Muscle of back (tissue), 11 donors: ENCODE results near the gene LEO1. TPM values are rescaled to one million over a fixed set of nuclear protein-coding genes. Genes with fewer than 3 reads are reported as not detected.
A peak's percentile ranks its signal among the peaks of the same experiment; 100 is the strongest.

Source experiments
- DNase-seq, 3 donors: peaks; one replicate each; pipeline versions ENCODE4 v3.0.0 to v3.0.0-alpha.2; 2013
- polyA plus RNA-seq, 10 donors: library from polyadenylated mRNA; unstranded; fragments of 120-200 nt; gene quantifications; one replicate each; pipeline ENCODE4 v1.2.1, GENCODE V29; 2013; ENCODE audit not compliant: insufficient read length in 10 of 10

Gene LEO1
- polyA plus RNA-seq, 10 donors: 20.1 to 29.2 (median 21.3) TPM

DNA sequence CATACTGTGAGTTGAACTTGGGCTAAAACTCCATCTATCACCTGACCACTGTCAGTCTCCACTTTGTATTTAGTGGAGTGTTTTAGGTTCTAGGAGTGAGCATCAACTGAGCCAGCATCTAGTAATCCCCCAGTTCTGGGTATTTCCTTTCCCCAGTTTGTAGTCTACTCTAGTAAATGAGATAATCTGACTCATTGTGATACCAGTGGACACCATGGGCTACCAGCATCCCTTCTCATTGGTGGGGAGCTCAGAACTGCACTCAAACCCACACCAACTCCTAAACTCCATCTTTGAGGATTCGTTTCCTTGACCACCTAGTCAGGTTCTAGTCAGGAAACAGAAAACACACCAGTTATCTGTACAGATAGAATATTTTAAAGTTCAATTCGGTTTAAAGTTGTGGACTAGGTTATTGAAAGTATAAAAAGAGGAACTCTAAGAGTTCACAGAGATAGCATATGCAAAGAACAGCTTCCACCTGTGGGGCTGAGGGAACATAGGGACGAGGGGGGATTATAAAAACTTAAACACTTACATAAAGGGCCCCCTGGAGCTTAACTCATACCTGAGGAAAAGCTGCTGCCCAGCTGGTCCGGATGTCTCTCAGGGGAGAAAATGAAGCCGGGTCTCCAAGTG lies 36.0 kb downstream of the LEO1 start:
- DNase-seq: no peak

DNA sequence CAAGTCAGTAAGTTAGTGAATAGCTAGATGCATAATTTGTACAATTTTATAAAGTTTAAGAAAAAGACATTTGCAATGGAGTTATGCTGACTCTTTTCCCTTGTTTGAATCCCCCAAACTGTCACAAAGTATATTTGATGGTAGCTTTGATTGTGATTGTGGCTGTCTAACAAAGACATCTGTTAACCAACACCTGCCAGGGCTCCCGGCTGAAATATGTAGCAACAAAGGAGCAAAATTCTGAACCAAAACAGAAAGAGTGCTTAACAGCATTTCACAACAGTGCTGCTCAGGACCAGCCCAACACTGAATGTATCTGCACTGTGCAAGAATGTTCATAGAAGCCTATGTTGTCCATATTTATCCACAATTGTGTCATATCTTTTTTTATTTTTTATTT lies 39.4 kb downstream of the LEO1 start:
- no peak for DNase-seq

GRCh38 chr15:51931638-51932037 lies 39.9 kb downstream of the LEO1 start:
- no peak for DNase-seq

- DNase-seq: no peak
Measured at GRCh38 chr15:51931016-51931415, 40.6 kb downstream of the LEO1 start.

- DNase-seq: no peak
Measured at GRCh38 chr15:51926809-51927208, 44.8 kb downstream of the LEO1 start.

- DNase-seq: no peak
Measured at GRCh38 chr15:51924156-51925068, 47.2 kb downstream of the LEO1 start.

DNA sequence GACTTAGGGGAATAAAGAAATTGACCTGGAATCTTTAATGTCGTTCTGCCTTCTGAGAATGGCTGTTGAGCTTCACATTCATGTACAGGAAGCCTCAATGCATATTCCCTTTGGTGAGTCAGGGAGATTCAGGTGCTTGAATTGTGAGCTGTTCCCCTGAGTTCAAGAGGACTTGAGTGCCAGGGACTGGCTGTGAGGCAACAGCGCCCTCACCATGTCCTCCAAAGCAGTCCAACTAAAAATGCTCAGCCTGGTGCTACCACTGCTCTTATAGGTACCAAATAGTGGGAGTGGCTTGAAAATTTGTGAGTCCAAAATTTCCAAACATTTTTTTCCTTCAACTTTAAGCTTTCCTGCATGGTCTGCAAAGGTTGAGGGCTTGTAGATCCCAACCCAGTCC lies 54.1 kb downstream of the LEO1 start:
- no peak for DNase-seq

DNA sequence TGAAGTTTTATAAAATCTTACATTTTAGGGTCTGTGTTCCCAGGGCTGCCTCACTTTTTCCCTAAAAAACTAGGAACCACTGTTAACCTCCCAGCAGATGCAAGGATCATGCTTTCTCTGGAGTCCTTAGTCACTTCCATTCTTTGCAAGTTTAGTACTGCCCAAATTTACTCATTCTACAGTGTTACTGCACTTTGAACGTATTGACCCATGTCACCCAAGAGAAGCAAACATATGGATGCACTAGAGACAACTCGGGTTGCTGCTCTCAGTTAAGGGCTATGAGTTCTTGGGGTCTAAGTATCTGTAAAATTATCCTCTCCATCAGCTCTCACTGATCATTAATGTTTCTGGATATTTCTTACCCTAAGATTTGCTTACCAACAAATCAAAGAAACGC lies 59.0 kb downstream of the LEO1 start:
- no peak for DNase-seq

GRCh38 chr15:51909584-51909983 lies 62.0 kb downstream of the LEO1 start:
- no peak for DNase-seq

- DNase-seq: no peak
Measured at GRCh38 chr15:51908316-51908715, 63.3 kb downstream of the LEO1 start.

DNA sequence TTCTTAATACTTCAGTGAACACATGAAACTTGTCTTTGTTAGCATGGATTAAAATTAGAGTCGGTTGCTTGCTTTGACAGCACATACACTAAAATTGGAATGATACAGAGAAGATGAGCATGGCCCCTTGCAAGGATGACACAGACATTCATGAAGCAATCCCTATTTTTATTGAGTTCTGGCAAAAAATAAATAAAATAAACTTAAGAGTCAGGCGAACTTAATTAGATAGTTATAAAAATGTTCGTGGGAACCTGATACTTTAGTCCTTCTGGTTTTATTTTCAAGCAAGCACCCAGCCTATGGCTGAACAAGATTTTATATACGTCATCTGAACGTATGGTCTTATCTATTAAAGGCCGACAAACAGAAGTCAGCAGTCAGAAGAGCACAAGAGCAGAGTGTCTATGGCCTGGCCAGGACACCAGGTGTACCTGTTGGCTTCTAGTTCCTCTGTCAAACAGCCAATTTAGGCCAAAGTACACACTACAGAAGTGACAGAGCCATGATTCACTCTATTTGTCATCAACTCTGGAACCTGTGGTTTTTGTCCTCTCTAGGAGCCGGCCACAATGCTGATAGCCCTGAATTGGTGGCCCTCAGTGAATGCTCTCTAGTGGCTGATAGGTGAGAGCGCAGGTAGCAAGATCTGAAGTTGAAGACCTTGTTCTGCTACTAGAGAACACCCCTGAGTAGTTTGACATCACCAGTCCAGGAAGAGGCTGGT lies 64.3 kb downstream of the LEO1 start:
- DNase-seq: no peak

GRCh38 chr15:51904931-51905330 lies 66.6 kb downstream of the LEO1 start:
- DNase-seq: no peak

DNA sequence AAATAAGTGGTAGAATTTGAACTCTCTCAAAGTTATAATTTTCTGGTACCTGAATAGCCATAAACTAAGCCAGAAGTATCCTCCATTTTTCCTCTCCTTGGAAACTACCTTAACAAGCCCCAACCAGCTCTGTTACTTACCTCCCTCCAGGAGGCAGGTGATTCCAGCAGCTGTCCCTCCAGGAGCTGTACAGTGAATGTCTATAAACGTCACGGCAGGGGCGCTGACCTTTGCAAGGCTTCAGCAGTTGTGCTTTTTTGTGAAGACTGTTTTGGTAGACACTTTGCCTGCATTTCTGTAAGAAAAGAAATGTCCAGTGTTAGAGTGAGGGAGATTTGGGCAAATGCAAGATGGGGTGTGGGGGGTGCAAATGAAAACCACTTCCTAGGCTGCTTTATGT lies 67.2 kb downstream of the LEO1 start:
- DNase-seq: no peak

DNA sequence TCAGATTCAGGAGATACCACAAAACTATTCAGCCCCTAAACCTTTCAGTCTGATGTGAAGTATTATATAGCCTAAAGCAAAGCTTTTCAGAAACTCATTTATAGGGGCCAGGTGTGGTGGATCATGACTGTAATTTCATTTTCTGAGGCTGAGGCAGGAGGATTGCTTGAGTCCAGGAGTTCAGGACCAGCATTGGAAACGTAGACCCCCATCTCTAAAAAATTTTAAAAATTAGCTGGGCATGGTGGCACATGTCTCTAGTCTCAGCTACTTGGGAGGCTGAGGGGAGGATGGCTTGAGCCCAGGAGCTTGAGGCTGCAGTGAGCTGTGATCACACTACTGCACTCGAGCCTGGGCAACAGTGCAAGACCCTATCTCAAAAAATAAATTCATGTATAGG lies 82.1 kb downstream of the LEO1 start:
- DNase-seq: no peak

DNA sequence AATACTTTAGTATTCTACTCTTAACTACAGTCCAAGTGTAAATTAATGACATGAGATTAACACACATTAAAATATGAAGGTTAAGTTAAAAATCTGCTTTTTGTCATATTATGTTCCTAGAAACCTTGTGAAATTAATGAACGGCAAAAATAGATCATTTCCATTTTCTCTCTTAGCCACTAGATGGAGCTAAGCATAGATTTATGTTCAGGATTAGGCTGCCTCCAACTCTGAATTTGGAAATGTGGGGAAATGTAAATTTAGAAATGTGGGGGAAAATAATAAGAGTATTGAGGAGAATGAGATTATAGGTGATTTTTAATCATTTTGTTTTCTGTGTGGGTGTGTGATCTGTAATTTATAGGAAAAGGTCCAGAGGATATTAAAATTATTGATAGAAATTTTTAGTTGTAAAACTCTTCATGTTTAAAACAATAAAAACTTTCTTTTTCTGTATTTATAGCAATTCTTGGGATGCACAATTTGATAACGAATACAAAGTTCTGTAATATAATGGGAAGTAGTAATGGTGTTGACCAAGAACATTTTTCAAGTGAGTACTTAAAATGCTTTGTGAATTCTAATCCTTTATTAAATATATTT lies 82.9 kb downstream of the LEO1 start:
- DNase-seq: peak in 1 of 3 donors; percentile 34

Other genes starting within 250 kb of the LEO1 start
- gene LYSMD2, start 234.1 kb downstream of the LEO1 start, polyA plus RNA-seq: 10 to 100 TPM in 1 of 10 donors, 1 to 10 TPM in 9; 5.9 to 12.3 (median 8.5) TPM
- gene TMOD2, start 220.2 kb downstream of the LEO1 start, polyA plus RNA-seq: 10 to 100 TPM in 1 of 10 donors, 1 to 10 TPM in 9; 5.8 to 11.0 (median 7.8) TPM
- gene TMOD3, start 142.1 kb downstream of the LEO1 start, polyA plus RNA-seq: 10 to 100 TPM; 14.2 to 30.0 (median 19.2) TPM
- gene MAPK6, start 47.4 kb upstream of the LEO1 start, polyA plus RNA-seq: 10 to 100 TPM; 23.6 to 35.0 (median 29.0) TPM
- under 1 TPM in 6 of 10 donors, not detected in 4; 0.13 to 0.24 (median 0.21) TPM for gene BCL2L10, start 141.0 kb upstream of the LEO1 start, polyA plus RNA-seq
- gene GNB5, start 219.6 kb upstream of the LEO1 start, polyA plus RNA-seq: 1 to 10 TPM; 4.2 to 9.9 (median 6.8) TPM